ENCODE data around the gene CRYBG1.

CRYBG1 gene

DNA sequence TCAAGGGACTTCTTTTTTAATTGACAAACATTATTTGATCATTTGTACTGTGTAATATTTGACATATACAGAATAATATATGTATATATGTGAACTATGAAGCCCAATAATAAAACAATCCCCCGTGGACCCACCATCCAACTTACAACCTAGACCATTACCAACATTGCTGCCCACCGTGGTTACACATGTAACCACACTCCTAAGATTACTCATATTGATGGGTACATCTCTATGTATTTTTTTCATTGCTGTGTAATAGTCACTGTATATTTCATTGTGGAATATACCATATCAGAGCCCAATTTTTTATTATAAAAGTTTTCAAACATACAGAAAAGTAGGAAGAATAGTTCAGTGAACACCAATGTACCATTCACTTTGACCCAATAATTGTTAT, 174.5 kb downstream of the CRYBG1 start:
- H3K36me3 ChIP-seq (ENCODE audit: insufficient read depth, low read length): peaks cover 17% of the 10 kb centered on the region
- no peaks in the 10 kb centered on the region for H3K9me3 ChIP-seq (ENCODE audit: insufficient read depth, low read depth, low read length)
- H3K9me2 ChIP-seq (replicated peaks; ENCODE audit: low read depth, low read length): no peaks in the 10 kb centered on the region
- H3K4me3 ChIP-seq (ENCODE audit: low read length, poor library complexity, severe bottlenecking): no peak overlapping the region
- H3K79me2 ChIP-seq (ENCODE audit: insufficient read depth, low read length): no peaks in the 10 kb centered on the region
- no peaks in the 10 kb centered on the region for H3K27me3 ChIP-seq (ENCODE audit: insufficient read depth, low read length, poor library complexity, severe bottlenecking)
- TF ChIP-seq, protein P1, sequence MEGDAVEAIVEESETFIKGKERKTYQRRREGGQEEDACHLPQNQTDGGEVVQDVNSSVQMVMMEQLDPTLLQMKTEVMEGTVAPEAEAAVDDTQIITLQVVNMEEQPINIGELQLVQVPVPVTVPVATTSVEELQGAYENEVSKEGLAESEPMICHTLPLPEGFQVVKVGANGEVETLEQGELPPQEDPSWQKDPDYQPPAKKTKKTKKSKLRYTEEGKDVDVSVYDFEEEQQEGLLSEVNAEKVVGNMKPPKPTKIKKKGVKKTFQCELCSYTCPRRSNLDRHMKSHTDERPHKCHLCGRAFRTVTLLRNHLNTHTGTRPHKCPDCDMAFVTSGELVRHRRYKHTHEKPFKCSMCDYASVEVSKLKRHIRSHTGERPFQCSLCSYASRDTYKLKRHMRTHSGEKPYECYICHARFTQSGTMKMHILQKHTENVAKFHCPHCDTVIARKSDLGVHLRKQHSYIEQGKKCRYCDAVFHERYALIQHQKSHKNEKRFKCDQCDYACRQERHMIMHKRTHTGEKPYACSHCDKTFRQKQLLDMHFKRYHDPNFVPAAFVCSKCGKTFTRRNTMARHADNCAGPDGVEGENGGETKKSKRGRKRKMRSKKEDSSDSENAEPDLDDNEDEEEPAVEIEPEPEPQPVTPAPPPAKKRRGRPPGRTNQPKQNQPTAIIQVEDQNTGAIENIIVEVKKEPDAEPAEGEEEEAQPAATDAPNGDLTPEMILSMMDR (conservative IDR thresholded peaks at IDR 0.05; ENCODE audit: low read length): no peak
- TF ChIP-seq EZH2phosphoT487 (IDR thresholded peaks at IDR 0.05; ENCODE audit: borderline replicate concordance): no peak
- peaks cover 31% of the 10 kb centered on the region for H3K4me1 ChIP-seq (ENCODE audit: insufficient read depth, low read length, poor library complexity, severe bottlenecking)
- H4K20me1 ChIP-seq (ENCODE audit: insufficient read depth, low read length, poor library complexity, severe bottlenecking): no peaks in the 10 kb centered on the region
- H3K4me2 ChIP-seq (ENCODE audit: low read depth, low read length, poor library complexity, severe bottlenecking): no peak overlapping the region
- H3K9ac ChIP-seq (ENCODE audit: low read depth, low read length, poor library complexity, severe bottlenecking): no peak overlapping the region
- no peaks in the 10 kb centered on the region for H3F3A ChIP-seq (ENCODE audit: low read depth)
- H2AFZ ChIP-seq (ENCODE audit: low read length): no peak overlapping the region

GRCh38 chr6:106536357-106536756, 175.8 kb downstream of the CRYBG1 start:
- no peak overlapping the region for H3K4me3 ChIP-seq (ENCODE audit: low read length, poor library complexity, severe bottlenecking)
- no peaks in the 10 kb centered on the region for H3F3A ChIP-seq (ENCODE audit: low read depth)
- H3K36me3 ChIP-seq (ENCODE audit: insufficient read depth, low read length): peaks cover 18% of the 10 kb centered on the region; the same call in 1 of the 2 replicates
- H3K4me1 ChIP-seq (ENCODE audit: insufficient read depth, low read length, poor library complexity, severe bottlenecking): peaks cover 31% of the 10 kb centered on the region
- H3K9me3 ChIP-seq (ENCODE audit: insufficient read depth, low read depth, low read length): no peaks in the 10 kb centered on the region
- no peak overlapping the region for H3K4me2 ChIP-seq (ENCODE audit: low read depth, low read length, poor library complexity, severe bottlenecking)
- no peaks in the 10 kb centered on the region for H3K79me2 ChIP-seq (ENCODE audit: insufficient read depth, low read length)
- H3K9ac ChIP-seq (ENCODE audit: low read depth, low read length, poor library complexity, severe bottlenecking): no peak overlapping the region
- TF ChIP-seq, protein P1 (conservative IDR thresholded peaks at IDR 0.05; ENCODE audit: low read length): no peak
- no peak for TF ChIP-seq EZH2phosphoT487 (IDR thresholded peaks at IDR 0.05; ENCODE audit: borderline replicate concordance)
- H4K20me1 ChIP-seq (ENCODE audit: insufficient read depth, low read length, poor library complexity, severe bottlenecking): no peaks in the 10 kb centered on the region
- H3K27me3 ChIP-seq (ENCODE audit: insufficient read depth, low read length, poor library complexity, severe bottlenecking): no peaks in the 10 kb centered on the region
- H2AFZ ChIP-seq (ENCODE audit: low read length): no peak overlapping the region
- H3K9me2 ChIP-seq (replicated peaks; ENCODE audit: low read depth, low read length): no peaks in the 10 kb centered on the region

GRCh38 chr6:106536851-106537250, 176.3 kb downstream of the CRYBG1 start:
- H3K9ac ChIP-seq (ENCODE audit: low read depth, low read length, poor library complexity, severe bottlenecking): no peak overlapping the region
- peaks cover 21% of the 10 kb centered on the region; the same call in 1 of the 2 replicates for H3K36me3 ChIP-seq (ENCODE audit: insufficient read depth, low read length)
- no peaks in the 10 kb centered on the region for H3K9me2 ChIP-seq (replicated peaks; ENCODE audit: low read depth, low read length)
- H3K79me2 ChIP-seq (ENCODE audit: insufficient read depth, low read length): no peaks in the 10 kb centered on the region
- no peaks in the 10 kb centered on the region for H3F3A ChIP-seq (ENCODE audit: low read depth)
- H2AFZ ChIP-seq (ENCODE audit: low read length): no peak overlapping the region
- no peaks in the 10 kb centered on the region for H3K9me3 ChIP-seq (ENCODE audit: insufficient read depth, low read depth, low read length)
- no peak overlapping the region for H3K4me3 ChIP-seq (ENCODE audit: low read length, poor library complexity, severe bottlenecking)
- H4K20me1 ChIP-seq (ENCODE audit: insufficient read depth, low read length, poor library complexity, severe bottlenecking): no peaks in the 10 kb centered on the region
- H3K4me1 ChIP-seq (ENCODE audit: insufficient read depth, low read length, poor library complexity, severe bottlenecking): peaks cover 31% of the 10 kb centered on the region
- no peaks in the 10 kb centered on the region for H3K27me3 ChIP-seq (ENCODE audit: insufficient read depth, low read length, poor library complexity, severe bottlenecking)
- no peak for TF ChIP-seq EZH2phosphoT487 (IDR thresholded peaks at IDR 0.05; ENCODE audit: borderline replicate concordance)
- TF ChIP-seq, protein P1 (conservative IDR thresholded peaks at IDR 0.05; ENCODE audit: low read length): no peak
- H3K4me2 ChIP-seq (ENCODE audit: low read depth, low read length, poor library complexity, severe bottlenecking): no peak overlapping the region

Measured in Loucy (cell line).